HG02610 (cell line): ENCODE data around the gene EMX2.

Source experiments
- ATAC-seq: cut with Tn5 transposase; IDR thresholded peaks from one replicate; pipeline ENCODE4 v1.9.1; 2021; ENCODE audit warnings: mild to moderate bottlenecking, moderate library complexity; ENCODE audit not compliant: unreplicated experiment

The EMX2 gene

GRCh38 chr10:117531371-117532002 lies 11.1 kb upstream of the EMX2 start:
- ATAC-seq = no peak

DNA sequence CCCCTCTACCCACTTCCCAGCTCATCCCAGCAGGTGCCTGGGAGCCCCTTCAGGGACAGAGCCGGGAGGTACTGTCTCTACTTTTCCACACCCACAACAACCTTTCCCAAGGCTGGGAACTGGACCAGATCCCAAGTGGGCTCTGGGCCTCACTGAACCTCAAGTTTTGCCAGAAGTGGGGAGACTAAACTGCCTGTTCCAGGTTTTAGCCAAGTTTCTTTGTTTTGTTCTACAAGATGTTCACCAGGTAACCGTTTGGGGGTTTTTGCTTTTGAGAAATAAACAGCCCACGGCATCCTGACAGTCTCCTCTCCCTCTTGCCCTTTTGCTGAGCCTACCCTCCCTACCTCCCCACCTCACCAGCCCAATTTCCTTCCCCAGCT lies 10.6 kb upstream of the EMX2 start:
- ATAC-seq = no peak

- ATAC-seq = no peak
Observed at GRCh38 chr10:117532451-117533107, 10.0 kb upstream of the EMX2 start.

- no peak for ATAC-seq
Observed at GRCh38 chr10:117533507-117534281, 8.9 kb upstream of the EMX2 start.

GRCh38 chr10:117534321-117535297 lies 7.9 kb upstream of the EMX2 start:
- no peak for ATAC-seq

- ATAC-seq = no peak
Observed at GRCh38 chr10:117535298-117536071, 7.1 kb upstream of the EMX2 start.

- ATAC-seq = no peak
Observed at GRCh38 chr10:117536072-117536865, 6.3 kb upstream of the EMX2 start.

GRCh38 chr10:117536866-117537435 lies 5.6 kb upstream of the EMX2 start:
- ATAC-seq = no peak

GRCh38 chr10:117537436-117537903 lies 5.1 kb upstream of the EMX2 start:
- ATAC-seq = no peak

DNA sequence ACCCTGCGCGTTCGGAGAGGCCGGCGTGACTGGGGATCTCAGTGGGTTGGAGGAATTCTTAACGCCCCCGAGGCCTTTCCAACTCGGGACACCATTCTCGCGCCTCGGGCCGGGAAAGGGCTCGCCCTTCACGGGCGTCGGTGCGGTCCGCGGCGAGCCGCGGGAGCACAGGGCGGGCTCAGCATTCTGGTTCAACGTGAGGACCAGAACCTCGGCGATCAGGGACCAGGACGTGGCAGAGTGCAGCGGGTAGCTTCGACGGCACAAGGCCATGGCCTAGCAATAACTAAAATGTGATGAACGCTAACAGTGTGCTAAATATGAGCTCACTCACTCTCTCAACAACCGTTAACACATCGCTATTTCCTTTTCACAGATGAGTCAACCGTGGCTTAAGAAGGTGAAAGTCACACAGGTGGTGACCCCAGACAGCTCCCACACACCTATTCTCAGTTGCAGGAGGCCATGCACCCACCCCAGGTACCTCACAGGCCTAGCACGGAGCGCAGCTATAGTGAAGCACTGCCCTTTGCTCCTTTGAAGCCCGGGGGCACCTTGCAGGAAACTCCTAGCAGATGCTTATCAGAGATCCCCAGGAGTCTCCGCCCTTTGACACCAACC lies 4.5 kb upstream of the EMX2 start:
- ATAC-seq = peak; percentile 61

DNA sequence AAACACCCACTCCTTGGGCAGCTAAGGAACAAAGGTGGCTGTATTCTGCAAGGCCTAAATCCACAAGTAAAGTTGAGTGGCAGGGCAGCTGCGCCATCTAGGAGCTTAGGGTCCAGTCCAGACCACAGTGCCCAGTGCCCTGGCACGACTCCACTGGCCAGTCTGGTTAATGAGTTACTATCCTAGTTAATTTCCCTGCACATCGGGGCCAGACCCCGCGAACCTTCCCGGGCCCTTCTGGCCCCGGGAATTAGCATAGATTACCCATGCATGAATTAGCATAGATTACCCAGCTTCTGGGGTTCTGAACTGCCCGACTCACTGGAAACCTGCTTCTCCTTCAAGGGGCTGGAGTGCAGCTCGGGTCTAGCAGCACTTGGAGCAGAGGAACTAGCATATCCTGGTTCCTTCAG lies 3.2 kb upstream of the EMX2 start:
- no peak for ATAC-seq

DNA sequence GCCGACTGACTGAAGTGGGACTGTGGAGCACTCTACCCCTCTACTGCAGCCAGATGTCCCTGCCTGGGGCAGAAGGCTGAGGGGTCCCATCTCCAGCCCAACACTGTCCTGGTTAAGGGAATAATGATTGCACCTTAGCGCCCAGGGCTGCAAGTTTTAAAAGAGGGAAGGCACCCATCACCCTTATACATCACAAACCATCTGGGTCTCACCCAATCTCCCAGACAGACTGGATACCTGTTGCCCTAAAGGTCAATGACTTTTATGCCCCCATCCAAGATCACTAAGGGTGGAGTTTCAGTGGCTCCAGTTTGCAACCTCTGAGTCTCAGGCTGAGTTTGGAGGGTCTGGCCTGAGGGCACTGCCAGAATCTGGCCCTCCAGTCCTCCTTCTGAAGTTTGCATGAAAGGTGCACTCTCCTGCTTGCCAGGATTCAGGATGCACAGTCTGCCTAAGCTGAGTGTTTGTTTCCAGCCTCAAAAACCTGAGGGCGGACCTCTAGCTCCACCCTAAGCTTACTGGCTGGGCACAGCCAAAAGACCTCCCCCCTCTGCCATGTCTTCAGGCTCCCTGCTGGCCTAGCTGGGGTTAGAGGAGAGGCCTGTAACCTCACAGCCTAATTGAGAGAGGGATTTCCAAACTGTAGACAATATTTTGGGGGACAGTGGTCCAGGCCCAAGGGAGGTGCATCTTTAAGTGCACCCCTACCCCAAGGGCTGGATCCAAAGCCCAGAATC lies 2.5 kb upstream of the EMX2 start:
- ATAC-seq = no peak

GRCh38 chr10:117540640-117541404 lies 1.7 kb upstream of the EMX2 start:
- no peak for ATAC-seq

- no peak for ATAC-seq
Observed at GRCh38 chr10:117541405-117541908, 1.1 kb upstream of the EMX2 start.

DNA sequence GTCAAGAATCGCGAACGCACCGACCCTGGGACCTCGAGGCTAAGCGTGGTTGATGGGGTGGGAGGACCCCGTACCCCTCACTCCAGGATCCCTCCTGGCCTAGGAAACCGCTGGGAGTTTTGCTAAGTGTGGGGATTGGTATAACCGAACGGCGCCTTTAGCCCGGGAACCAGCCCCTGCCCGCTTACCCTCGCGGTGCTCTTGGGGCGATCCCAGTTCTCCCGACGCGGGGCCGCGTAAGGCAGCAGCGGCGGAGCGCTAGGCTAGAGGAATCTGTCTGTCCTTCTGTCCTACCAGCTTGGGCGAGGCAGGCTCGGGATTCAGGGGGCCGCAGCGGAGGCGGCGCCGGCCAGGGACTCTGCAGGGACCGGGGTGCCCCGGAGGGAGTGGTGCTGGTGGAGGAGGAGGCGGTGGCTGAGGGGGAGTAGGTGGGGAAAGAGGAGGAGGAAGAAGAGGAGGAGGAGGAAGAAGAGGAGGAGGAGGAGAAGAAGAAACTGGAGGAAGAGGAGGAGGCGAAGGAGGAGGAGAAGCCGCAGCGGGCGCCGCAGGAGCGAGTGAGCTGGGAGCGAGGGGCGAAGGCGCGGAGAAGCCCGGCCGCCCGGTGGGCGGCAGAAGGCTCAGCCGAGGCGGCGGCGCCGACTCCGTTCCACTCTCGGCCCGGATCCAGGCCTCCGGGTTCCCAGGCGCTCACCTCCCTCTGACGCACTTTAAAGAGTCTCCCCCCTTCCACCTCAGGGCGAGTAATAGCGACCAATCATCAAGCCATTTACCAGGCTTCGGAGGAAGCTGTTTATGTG lies 439 bp upstream of the EMX2 start:
- no peak for ATAC-seq
